PC-9 (cell line): ENCODE results near the gene KLHL25. TPM values are rescaled to one million over a fixed set of nuclear protein-coding genes. Genes with fewer than 3 reads are reported as not detected.

ENCODE experiments used
- BruUV-seq: library from RNA; stranded (reverse); fragments of 400-500 nt; replicated peaks from 2 replicates; lab custom pipeline; 2021; lab: Mats Ljungman, UMichigan
- CTCF ChIA-PET: fragments of 300-600 bp; sonication (Branson Sonifier 250); formaldehyde crosslinking; loops from one replicate; lab custom pipeline; 2022; ENCODE audit warnings: antibody characterized with exemption; lab: Charles Lee
- POLR2A ChIA-PET: fragments of 300-600 bp; sonication (Branson Sonifier 250); formaldehyde crosslinking; loops from one replicate; lab custom pipeline; 2022; ENCODE audit warnings: antibody characterized with exemption; ENCODE audit not compliant: unreplicated experiment; lab: Charles Lee
- DNase-seq, 2 experiments: peaks; one replicate each; pipeline versions ENCODE4 v3.0.0 to v3.0.0-alpha.2; 2015 to 2022; ENCODE audit warnings: mixed read lengths in 1 of 2
- H2AFZ ChIP-seq: fragments of 200-600 bp; sonication (generic); 2 replicates; pipeline ENCODE4 v1.8.1; 2017; ENCODE audit warnings: antibody characterized with exemption
- H3F3A ChIP-seq: fragments of 200-600 bp; sonication (generic); 2 replicates; pipeline ENCODE4 v1.8.1; 2017; ENCODE audit warnings: antibody characterized with exemption, mild to moderate bottlenecking, low read depth; ENCODE audit not compliant: insufficient read depth
- H3K27ac ChIP-seq: fragments of 200-600 bp; sonication (generic); 2 replicates; pipeline ENCODE4 v1.6.1; 2016; ENCODE audit warnings: mixed run types
- H3K27me3 ChIP-seq: fragments of 200-600 bp; sonication (generic); 2 replicates; pipeline ENCODE4 v1.6.1; 2016; ENCODE audit warnings: low read depth, mixed run types; ENCODE audit not compliant: insufficient read depth
- H3K36me3 ChIP-seq: fragments of 200-600 bp; sonication (generic); 2 replicates; pipeline ENCODE4 v1.6.1; 2016; ENCODE audit warnings: low read depth, mixed run types
- H3K4me1 ChIP-seq: fragments of 200-600 bp; sonication (generic); replicated peaks from 2 replicates; pipeline ENCODE4 v1.6.1; 2016; ENCODE audit warnings: mixed run types; ENCODE audit not compliant: insufficient read depth
- H3K4me2 ChIP-seq: fragments of 200-600 bp; sonication (generic); 2 replicates; pipeline ENCODE4 v1.6.1; 2017; ENCODE audit warnings: mixed run types
- H3K4me3 ChIP-seq: fragments of 200-600 bp; sonication (generic); 2 replicates; pipeline ENCODE4 v1.6.1; 2016; ENCODE audit warnings: mixed run types
- H3K79me2 ChIP-seq: fragments of 200-600 bp; sonication (generic); 2 replicates; pipeline ENCODE4 v1.6.1; 2017; ENCODE audit warnings: low read depth, mixed run types
- H3K9me2 ChIP-seq: fragments of 200-600 bp; sonication (generic); 2 replicates; pipeline ENCODE4 v1.8.1; 2017; ENCODE audit warnings: mild to moderate bottlenecking; ENCODE audit not compliant: insufficient read depth
- H3K9me3 ChIP-seq: fragments of 200-600 bp; sonication (generic); 2 replicates; pipeline ENCODE4 v1.8.1; 2016; ENCODE audit warnings: low read depth; ENCODE audit not compliant: insufficient read depth
- H4K20me1 ChIP-seq: fragments of 200-600 bp; sonication (generic); 2 replicates; pipeline ENCODE4 v1.8.1; 2017; ENCODE audit not compliant: insufficient read depth
- EZH2 ChIP-seq: fragments of 200-600 bp; sonication (generic); IDR thresholded peaks from 2 replicates; pipeline ENCODE4 v1.8.0; 2017; ENCODE audit warnings: antibody characterized with exemption, low read depth
- intact Hi-C: fragments of 100-400 bp; cut with micrococcal nuclease; formaldehyde crosslinking; loops from one replicate; pipeline ENCODE4 v1.10.0; 2022; ENCODE audit not compliant: unreplicated experiment
- total RNA-seq: library from RNA; stranded (reverse); gene quantifications from 2 replicates; pipeline ENCODE4 v1.2.3, GENCODE V29; 2021
- TF ChIP-seq, protein P1 (sequence below): fragments of 200-600 bp; sonication (generic); conservative IDR thresholded peaks from 2 replicates; pipeline ENCODE4 v1.6.1; 2017; ENCODE audit warnings: mixed run types, antibody characterized with exemption, mild to moderate bottlenecking, moderate library complexity

The KLHL25 gene
- total RNA-seq, 1 experiment from 2014 or later, result 5.3 TPM

DNA sequence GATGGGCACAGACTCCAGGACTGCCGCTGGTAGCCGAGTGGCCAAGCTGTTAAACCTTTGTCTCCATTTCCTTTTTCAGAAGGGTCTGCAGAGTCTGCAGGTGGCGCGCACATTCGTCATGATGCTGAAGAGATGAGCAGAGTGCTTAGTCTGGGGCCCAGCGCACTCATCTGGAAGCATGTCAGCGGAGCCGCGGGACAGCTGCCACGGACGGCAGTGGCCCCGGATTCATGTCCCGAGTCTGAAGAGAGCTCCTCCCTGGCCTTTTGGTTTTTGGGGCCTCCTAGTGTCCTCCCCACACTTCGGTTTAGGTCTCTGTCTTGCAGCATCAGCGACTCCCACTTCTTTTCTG is 42.6 kb downstream of the KLHL25 start:
- BruUV-seq, result no TSS peak
- ChIA-PET CTCF (interaction anchor here (0.6 kb wide), 1 partner anchor 49 kb away, joined by 3 read pairs; no protein-coding TSS in a partner anchor), POLR2A (no interaction called here)
- no peak overlapping the region for H3K27ac ChIP-seq
- H3K79me2 ChIP-seq, result no peaks in the 10 kb centered on the region
- H3K36me3 ChIP-seq, result no peaks in the 10 kb centered on the region
- no peaks in the 10 kb centered on the region for H4K20me1 ChIP-seq
- no peaks in the 10 kb centered on the region for H3K4me1 ChIP-seq
- no peaks in the 10 kb centered on the region for H3K27me3 ChIP-seq
- H3K9me2 ChIP-seq, result no peaks in the 10 kb centered on the region
- H3F3A ChIP-seq, result no peaks in the 10 kb centered on the region
- no peak overlapping the region for H3K4me2 ChIP-seq
- no peak overlapping the region for H2AFZ ChIP-seq
- TF ChIP-seq, protein P1, sequence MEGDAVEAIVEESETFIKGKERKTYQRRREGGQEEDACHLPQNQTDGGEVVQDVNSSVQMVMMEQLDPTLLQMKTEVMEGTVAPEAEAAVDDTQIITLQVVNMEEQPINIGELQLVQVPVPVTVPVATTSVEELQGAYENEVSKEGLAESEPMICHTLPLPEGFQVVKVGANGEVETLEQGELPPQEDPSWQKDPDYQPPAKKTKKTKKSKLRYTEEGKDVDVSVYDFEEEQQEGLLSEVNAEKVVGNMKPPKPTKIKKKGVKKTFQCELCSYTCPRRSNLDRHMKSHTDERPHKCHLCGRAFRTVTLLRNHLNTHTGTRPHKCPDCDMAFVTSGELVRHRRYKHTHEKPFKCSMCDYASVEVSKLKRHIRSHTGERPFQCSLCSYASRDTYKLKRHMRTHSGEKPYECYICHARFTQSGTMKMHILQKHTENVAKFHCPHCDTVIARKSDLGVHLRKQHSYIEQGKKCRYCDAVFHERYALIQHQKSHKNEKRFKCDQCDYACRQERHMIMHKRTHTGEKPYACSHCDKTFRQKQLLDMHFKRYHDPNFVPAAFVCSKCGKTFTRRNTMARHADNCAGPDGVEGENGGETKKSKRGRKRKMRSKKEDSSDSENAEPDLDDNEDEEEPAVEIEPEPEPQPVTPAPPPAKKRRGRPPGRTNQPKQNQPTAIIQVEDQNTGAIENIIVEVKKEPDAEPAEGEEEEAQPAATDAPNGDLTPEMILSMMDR, result no peak
- no peak for TF ChIP-seq EZH2
- intact Hi-C loops, result no loop called here
- no peaks in the 10 kb centered on the region for H3K9me3 ChIP-seq
- no peak overlapping the region for H3K4me3 ChIP-seq
- no peak for DNase-seq

DNA sequence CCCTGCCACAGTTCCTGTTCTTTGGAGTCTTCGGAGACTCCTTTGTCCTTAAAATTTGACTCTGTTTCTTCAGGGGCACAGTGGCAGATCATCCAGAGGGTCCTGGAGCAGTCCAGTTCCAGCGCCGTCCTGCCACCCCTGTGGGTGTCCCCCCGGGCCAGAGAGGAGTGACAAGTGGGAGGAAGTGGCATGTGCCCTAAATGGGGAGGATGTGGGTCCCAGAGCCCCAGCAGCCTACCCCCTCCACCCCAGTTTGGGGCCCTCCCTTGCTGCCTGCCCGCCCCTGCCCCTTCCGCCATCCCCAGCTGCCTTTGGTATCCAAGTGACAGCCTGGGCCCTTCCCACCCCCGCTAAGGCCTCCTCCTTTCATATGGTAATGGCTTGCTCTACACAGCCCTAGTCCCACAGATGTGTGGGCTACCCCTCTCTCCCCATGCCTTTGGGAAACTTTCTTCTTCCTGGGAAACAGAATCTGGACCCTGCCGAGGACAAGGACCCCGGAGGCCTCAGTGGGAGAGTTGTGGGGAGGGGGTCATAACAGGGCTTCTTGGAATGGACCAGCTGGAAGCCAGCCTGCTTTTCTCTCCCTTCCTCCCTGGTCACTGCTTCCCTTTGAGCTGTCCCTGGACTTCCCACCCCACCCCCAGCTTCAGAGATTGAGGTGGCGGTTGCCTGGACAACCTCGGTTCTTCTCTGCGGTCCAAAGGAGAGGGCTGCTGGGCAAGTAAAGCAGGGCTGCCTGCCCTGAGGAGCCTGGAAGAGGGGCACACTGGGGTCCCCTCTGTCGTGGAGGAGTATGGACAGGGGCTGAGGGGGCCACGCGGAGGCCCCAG is 43.2 kb downstream of the KLHL25 start:
- Histone ChIP-seq H3K4me2 (no peak overlapping the region), H2AFZ (no peak overlapping the region), H3K4me3 (no peak overlapping the region), H3F3A (no peaks in the 10 kb centered on the region), H3K9me2 (no peaks in the 10 kb centered on the region), H3K4me1 (no peaks in the 10 kb centered on the region), H3K27me3 (no peaks in the 10 kb centered on the region), H4K20me1 (no peaks in the 10 kb centered on the region), H3K36me3 (no peaks in the 10 kb centered on the region), H3K9me3 (no peaks in the 10 kb centered on the region), H3K27ac (no peak overlapping the region), H3K79me2 (no peaks in the 10 kb centered on the region)
- DNase-seq, result no peak
- TF ChIP-seq EZH2, result no peak
- TF ChIP-seq, protein P1, result no peak
- POLR2A ChIA-PET, result no interaction called here
- CTCF ChIA-PET, result no interaction called here
- intact Hi-C loops, result no loop called here
- BruUV-seq, result no TSS peak

DNA sequence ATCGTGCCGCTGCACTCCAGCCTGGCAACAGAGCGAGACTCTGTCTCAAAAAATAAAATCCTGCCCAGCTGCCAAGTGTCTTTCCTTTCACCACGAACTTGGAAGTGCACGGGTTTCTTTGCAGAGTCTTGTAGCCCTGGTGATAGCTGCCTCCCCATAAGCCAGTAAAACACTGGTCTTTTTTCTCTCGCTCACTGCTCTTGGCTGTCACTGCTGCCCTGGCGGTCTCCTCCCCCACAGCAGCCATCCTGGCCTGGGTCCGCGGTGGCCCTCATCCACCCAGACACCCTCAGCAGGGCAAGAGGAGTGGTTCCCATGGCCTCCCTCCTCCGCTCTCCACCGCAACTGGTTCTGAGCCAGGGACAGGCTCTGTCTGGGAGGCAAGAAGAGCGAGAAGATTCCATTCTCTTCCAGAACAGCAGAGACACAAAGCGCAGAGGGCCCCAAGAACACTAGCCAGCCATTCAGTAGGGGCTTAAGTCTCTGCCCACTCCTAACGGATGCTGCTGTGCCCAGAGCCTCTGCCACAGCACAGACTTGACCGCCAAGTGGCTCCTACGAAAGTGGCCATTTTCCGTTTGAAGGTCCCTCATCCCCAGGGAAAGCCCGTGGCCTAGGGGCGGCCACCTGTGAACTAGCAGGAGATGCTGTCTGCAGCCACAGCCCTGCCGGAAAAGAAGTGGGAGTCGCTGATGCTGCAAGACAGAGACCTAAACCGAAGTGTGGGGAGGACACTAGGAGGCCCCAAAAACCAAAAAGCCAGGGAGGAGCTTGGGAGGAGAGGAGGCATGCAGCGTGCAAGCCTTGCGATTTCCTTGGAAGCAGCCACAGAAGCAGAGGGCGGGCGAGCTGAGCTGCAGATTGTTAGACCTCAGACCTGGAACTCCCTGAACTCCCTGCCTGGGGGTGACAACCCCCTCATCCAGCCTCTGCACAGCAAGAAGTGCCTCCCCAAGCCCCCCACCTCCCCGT is 44.1 kb downstream of the KLHL25 start:
- no peaks in the 10 kb centered on the region for H3K9me3 ChIP-seq
- no peaks in the 10 kb centered on the region for H3K27me3 ChIP-seq
- H3F3A ChIP-seq, result no peaks in the 10 kb centered on the region
- no peak overlapping the region for H3K4me3 ChIP-seq
- no TSS peak for BruUV-seq
- intact Hi-C loops, result no loop called here
- 0 out of 2 replicates have a peak, but pooled peaks cover 1% of the 10 kb centered on the region for H3K36me3 ChIP-seq
- no peak overlapping the region for H3K4me2 ChIP-seq
- no peak overlapping the region for H2AFZ ChIP-seq
- no peak for DNase-seq
- no peaks in the 10 kb centered on the region for H3K4me1 ChIP-seq
- H3K79me2 ChIP-seq, result no peaks in the 10 kb centered on the region
- H3K27ac ChIP-seq, result no peak overlapping the region
- H4K20me1 ChIP-seq, result no peaks in the 10 kb centered on the region
- TF ChIP-seq EZH2, result no peak
- TF ChIP-seq, protein P1, result no peak
- no peaks in the 10 kb centered on the region for H3K9me2 ChIP-seq
- ChIA-PET POLR2A (no interaction called here), CTCF (interaction anchor here (0.6 kb wide), 1 partner anchor 923 kb away, joined by 3 read pairs; no protein-coding TSS in a partner anchor)
